UCSD-AML1 (cell line): ENCODE results near the gene DDTL.
"Not testable (repeated sequence)": the region's sequence is repeated elsewhere in the genome, so short reads cannot be mapped to it uniquely, and the experiment has no call there.

Experiments
- DNase-seq: peaks from one replicate; lab custom pipeline; 2025; ENCODE audit not compliant: unreplicated experiment; lab: John Stamatoyannopoulos, UW

DDTL gene

GRCh38 chr22:23969071-23969470, 2.4 kb downstream of the DDTL start:
- DNase-seq: no peak

- DNase-seq: no peak
These were observed 3.5 kb downstream of the DDTL start for GRCh38 chr22:23970201-23970641.

- no peak for DNase-seq
These were observed 4.3 kb downstream of the DDTL start for GRCh38 chr22:23970816-23971486.

GRCh38 chr22:23971927-23972326, 5.2 kb downstream of the DDTL start:
- DNase-seq: not testable (repeated sequence)

GRCh38 chr22:23974345-23974744, 7.7 kb downstream of the DDTL start, which contains the start of gene DDT:
Gene DDT (minus strand): TSS chr22:23974441. CDS start chr22:23974414, 27 bp downstream.
- DNase-seq: not testable (repeated sequence)

GRCh38 chr22:23974836-23975352, 8.2 kb downstream of the DDTL start:
- not testable (repeated sequence) for DNase-seq

- not testable (repeated sequence) for DNase-seq
These were observed 10.6 kb downstream of the DDTL start for GRCh38 chr22:23977304-23977703.

GRCh38 chr22:23979557-23980240, 13.0 kb downstream of the DDTL start, which contains the start of gene GSTT2:
Gene GSTT2 (plus strand): TSS chr22:23980134.
- DNase-seq: not testable (repeated sequence)

GRCh38 chr22:23980567-23980966, 13.9 kb downstream of the DDTL start:
- DNase-seq: not testable (repeated sequence)

- peak; percentile 40 for DNase-seq
These were observed 17.7 kb downstream of the DDTL start for GRCh38 chr22:23984430-23984829.

GRCh38 chr22:23986089-23986488, 19.4 kb downstream of the DDTL start:
- DNase-seq: not testable (repeated sequence)

GRCh38 chr22:23986538-23987178, 20.0 kb downstream of the DDTL start:
- DNase-seq: not testable (repeated sequence)

GRCh38 chr22:23989583-23990244, 23.0 kb downstream of the DDTL start:
- not testable (repeated sequence) for DNase-seq

GRCh38 chr22:23993080-23993479, 26.4 kb downstream of the DDTL start:
- not testable (repeated sequence) for DNase-seq

GRCh38 chr22:23993581-23994177, 27.0 kb downstream of the DDTL start:
- DNase-seq: not testable (repeated sequence)

GRCh38 chr22:23997092-23997491, 30.4 kb downstream of the DDTL start:
- no peak for DNase-seq

GRCh38 chr22:23999779-24000178, 33.1 kb downstream of the DDTL start:
- DNase-seq: not testable (repeated sequence)

GRCh38 chr22:24001314-24001713, 34.6 kb downstream of the DDTL start:
- no peak for DNase-seq

GRCh38 chr22:24002272-24002671, 35.6 kb downstream of the DDTL start:
- DNase-seq: no peak

GRCh38 chr22:24002851-24003250, 36.2 kb downstream of the DDTL start:
- no peak for DNase-seq

GRCh38 chr22:24003887-24004286, 37.2 kb downstream of the DDTL start:
- DNase-seq: no peak
